Erythroblast (primary cell): Measurements from ENCODE around the gene GRHL3.

Experiments used
- GATA1 ChIP-seq: IDR thresholded peaks from 2 replicates; pipeline ENCODE4 v1.6.1; 2011; ENCODE audit warnings: low read depth, mild to moderate bottlenecking, control low read depth, low read length, moderate library complexity
- POLR2A ChIP-seq: IDR thresholded peaks from 2 replicates; pipeline ENCODE4 v1.6.1; 2011; ENCODE audit warnings: mild to moderate bottlenecking, low read length

DNA sequence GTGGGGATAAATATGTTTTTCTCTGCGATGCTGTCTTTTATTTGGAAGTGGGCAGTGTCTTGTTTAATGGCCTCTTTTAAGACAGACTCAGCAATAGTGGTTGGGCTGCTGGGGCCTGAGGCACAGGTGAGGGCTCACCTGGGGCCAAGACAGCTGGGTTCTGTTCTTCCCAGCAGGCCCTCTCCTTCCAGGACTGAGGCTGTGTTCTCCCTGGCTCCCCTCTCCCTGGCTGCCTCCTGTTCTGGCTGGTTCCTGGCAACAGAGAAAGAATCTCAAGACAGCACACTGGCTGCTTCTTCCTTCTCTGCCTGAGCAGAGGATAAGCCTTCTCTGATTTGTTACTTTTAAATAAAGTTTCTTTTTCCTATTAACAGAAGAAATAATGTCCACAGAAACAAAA is 7.4 kb upstream of the GRHL3 start:
- TF ChIP-seq POLR2A (no peak), GATA1 (no peak)
